Neural progenitor cell (in vitro differentiated cells): ENCODE measurements around the gene AKAP8. TPM values are rescaled to one million over a fixed set of nuclear protein-coding genes. Genes with fewer than 3 reads are reported as not detected.
A peak's percentile ranks its signal among the peaks of the same experiment; 100 is the strongest.
"Not testable (repeated sequence)": the region's sequence is repeated elsewhere in the genome, so short reads cannot be mapped to it uniquely, and the experiment has no call there.

Experiments
- DNase-seq: peaks from one replicate; pipeline ENCODE4 v3.0.0-alpha.2; 2016; ENCODE audit warnings: low spot score
- H2AFZ ChIP-seq: fragments of 200-600 bp; sonication (generic); replicated peaks from 2 replicates; pipeline ENCODE4 v1.6.1; 2016; ENCODE audit warnings: antibody characterized with exemption
- H3F3A ChIP-seq: fragments of 200-600 bp; sonication (generic); 2 replicates; pipeline ENCODE4 v1.6.1; 2016; ENCODE audit warnings: antibody characterized with exemption, low read depth
- H3K27ac ChIP-seq: fragments of 200-600 bp; sonication (generic); 2 replicates; pipeline ENCODE4 v1.5.1; 2016; ENCODE audit warnings: mild to moderate bottlenecking
- H3K27me3 ChIP-seq: fragments of 200-600 bp; sonication (generic); 2 replicates; pipeline ENCODE4 v1.6.1; 2016; ENCODE audit warnings: mild to moderate bottlenecking, moderate library complexity
- H3K36me3 ChIP-seq: fragments of 200-600 bp; sonication (generic); 2 replicates; pipeline ENCODE4 v1.5.1; 2016
- H3K4me1 ChIP-seq: fragments of 200-600 bp; sonication (generic); 2 replicates; pipeline ENCODE4 v1.6.1; 2016; ENCODE audit warnings: mixed run types
- H3K4me2 ChIP-seq: fragments of 200-600 bp; sonication (generic); 2 replicates; pipeline ENCODE4 v1.6.1; 2016
- H3K4me3 ChIP-seq: fragments of 200-600 bp; sonication (generic); 2 replicates; pipeline ENCODE4 v1.5.1; 2016
- H3K79me2 ChIP-seq: fragments of 200-600 bp; sonication (generic); 2 replicates; pipeline ENCODE4 v1.6.1; 2016; ENCODE audit warnings: low read depth
- H3K9ac ChIP-seq: fragments of 200-600 bp; sonication (generic); 2 replicates; pipeline ENCODE4 v1.6.1; 2016
- H3K9me3 ChIP-seq: fragments of 200-600 bp; sonication (generic); 2 replicates; pipeline ENCODE4 v1.5.1; 2016; ENCODE audit warnings: low read depth
- H4K20me1 ChIP-seq: fragments of 200-600 bp; sonication (generic); 2 replicates; pipeline ENCODE4 v1.6.1; 2016; ENCODE audit warnings: low read depth
- H3K27ac Mint-ChIP-seq: 3 replicates; pipeline ENCODE4 v1.8.0; 2021; ENCODE audit warnings: mixed read lengths
- H3K27me3 Mint-ChIP-seq: 2 replicates; pipeline ENCODE4 v1.8.0; 2022; ENCODE audit warnings: low read depth, mild to moderate bottlenecking, inconsistent platforms, moderate library complexity, mixed read lengths; ENCODE audit not compliant: insufficient read depth
- H3K36me3 Mint-ChIP-seq: 3 replicates; pipeline ENCODE4 v1.8.0; 2021; ENCODE audit warnings: mixed read lengths
- H3K4me1 Mint-ChIP-seq: 3 replicates; pipeline ENCODE4 v1.8.0; 2021; ENCODE audit warnings: mixed read lengths
- H3K4me3 Mint-ChIP-seq: 3 replicates; pipeline ENCODE4 v1.8.0; 2021; ENCODE audit warnings: mild to moderate bottlenecking, moderate library complexity, mixed read lengths
- H3K9me3 Mint-ChIP-seq: 3 replicates; pipeline ENCODE4 v1.8.0; 2020; ENCODE audit warnings: mixed read lengths
- EZH2 ChIP-seq: fragments of 200-600 bp; sonication (generic); IDR thresholded peaks from 2 replicates; pipeline ENCODE4 v1.6.1; 2017; ENCODE audit warnings: antibody characterized with exemption, mild to moderate bottlenecking, moderate library complexity
- EZH2phosphoT487 ChIP-seq: fragments of 200-600 bp; sonication (generic); IDR thresholded peaks from 2 replicates; pipeline ENCODE4 v1.6.1; 2017; ENCODE audit warnings: antibody characterized with exemption
- total RNA-seq: library from RNA; depleted of rRNA; stranded (reverse); fragments of >200 nt; gene quantifications from 2 replicates; pipeline ENCODE4 v1.2.3, GENCODE V29; 2015; ENCODE audit warnings: low replicate concordance
- TF ChIP-seq, protein P1 (sequence below): fragments of 200-600 bp; sonication (generic); IDR thresholded peaks from 2 replicates; pipeline ENCODE4 v1.5.1; 2017; ENCODE audit warnings: antibody characterized with exemption, mild to moderate bottlenecking

Gene AKAP8
- total RNA-seq, 1 donor from 2014 or later = 20.1 TPM

DNA sequence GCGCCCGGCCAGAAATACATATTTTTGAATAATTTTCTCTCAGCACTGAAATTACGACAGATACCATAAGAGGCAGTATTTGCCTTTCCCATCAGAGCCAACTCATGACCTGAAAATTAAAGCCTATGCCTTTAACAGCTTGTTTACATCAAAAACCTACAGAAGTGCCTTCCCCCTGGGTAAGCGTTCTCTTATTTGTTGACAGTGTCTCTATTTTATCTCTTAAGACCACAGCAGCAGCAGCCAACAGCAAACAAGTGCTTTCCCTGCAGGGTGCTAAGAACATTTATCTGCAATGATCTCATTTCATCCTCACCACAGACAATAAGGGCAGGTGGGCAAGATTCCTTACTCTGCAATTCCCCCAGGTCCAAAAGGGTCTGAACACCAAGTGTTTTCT, 33.2 kb upstream of the AKAP8 start:
- Histone ChIP-seq H4K20me1 (peaks cover 95% of the 10 kb centered on the region), H3K4me3 (no peak overlapping the region), H3K4me2 (peak overlapping the region; percentile 49), H3F3A (peaks cover 8% of the 10 kb centered on the region), H2AFZ (no peak overlapping the region), H3K27me3 (no peaks in the 10 kb centered on the region), H3K79me2 (peaks cover 100% of the 10 kb centered on the region), H3K9ac (no peak overlapping the region), H3K9me3 (no peaks in the 10 kb centered on the region), H3K27ac (peak overlapping the region; percentile 72), H3K36me3 (no peaks in the 10 kb centered on the region), H3K4me1 (peaks cover 23% of the 10 kb centered on the region)
- H3K36me3 Mint-ChIP-seq = peaks cover 27% of the 10 kb centered on the region
- DNase-seq = no peak
- H3K9me3 Mint-ChIP-seq = no peaks in the 10 kb centered on the region
- H3K4me1 Mint-ChIP-seq = peaks cover 28% of the 10 kb centered on the region
- no peaks in the 10 kb centered on the region for H3K27me3 Mint-ChIP-seq
- H3K4me3 Mint-ChIP-seq = no peak overlapping the region
- TF ChIP-seq EZH2 (no peak), EZH2phosphoT487 (no peak)
- TF ChIP-seq, protein P1, sequence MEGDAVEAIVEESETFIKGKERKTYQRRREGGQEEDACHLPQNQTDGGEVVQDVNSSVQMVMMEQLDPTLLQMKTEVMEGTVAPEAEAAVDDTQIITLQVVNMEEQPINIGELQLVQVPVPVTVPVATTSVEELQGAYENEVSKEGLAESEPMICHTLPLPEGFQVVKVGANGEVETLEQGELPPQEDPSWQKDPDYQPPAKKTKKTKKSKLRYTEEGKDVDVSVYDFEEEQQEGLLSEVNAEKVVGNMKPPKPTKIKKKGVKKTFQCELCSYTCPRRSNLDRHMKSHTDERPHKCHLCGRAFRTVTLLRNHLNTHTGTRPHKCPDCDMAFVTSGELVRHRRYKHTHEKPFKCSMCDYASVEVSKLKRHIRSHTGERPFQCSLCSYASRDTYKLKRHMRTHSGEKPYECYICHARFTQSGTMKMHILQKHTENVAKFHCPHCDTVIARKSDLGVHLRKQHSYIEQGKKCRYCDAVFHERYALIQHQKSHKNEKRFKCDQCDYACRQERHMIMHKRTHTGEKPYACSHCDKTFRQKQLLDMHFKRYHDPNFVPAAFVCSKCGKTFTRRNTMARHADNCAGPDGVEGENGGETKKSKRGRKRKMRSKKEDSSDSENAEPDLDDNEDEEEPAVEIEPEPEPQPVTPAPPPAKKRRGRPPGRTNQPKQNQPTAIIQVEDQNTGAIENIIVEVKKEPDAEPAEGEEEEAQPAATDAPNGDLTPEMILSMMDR = no peak
- peak overlapping the region; percentile 51 for H3K27ac Mint-ChIP-seq

DNA sequence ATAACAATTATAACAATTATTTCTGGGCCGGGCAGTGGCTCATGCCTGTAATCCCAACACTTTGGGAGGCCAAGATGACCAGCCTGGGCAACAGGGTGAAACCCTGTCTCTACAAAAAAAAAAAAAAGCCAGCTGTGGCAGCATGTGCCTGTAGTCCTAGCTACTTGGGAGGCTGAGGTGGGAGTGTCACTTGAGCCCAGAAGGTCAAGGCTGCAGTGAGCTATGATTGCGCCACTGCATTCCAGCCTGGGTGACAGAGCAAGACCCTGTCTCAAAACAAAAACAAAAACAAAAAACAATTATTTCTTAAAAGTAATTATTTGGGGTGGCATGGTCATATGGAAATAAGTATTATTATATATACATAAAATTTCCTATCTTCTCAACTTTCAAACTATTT, 31.8 kb upstream of the AKAP8 start:
- H3K9me3 ChIP-seq, H3K4me3 Mint-ChIP-seq, H3K27me3 ChIP-seq, H3K27me3 Mint-ChIP-seq, H3F3A ChIP-seq, H3K4me3 ChIP-seq, H2AFZ ChIP-seq, H3K36me3 ChIP-seq, H3K27ac Mint-ChIP-seq, H3K9ac ChIP-seq, H3K9me3 Mint-ChIP-seq, DNase-seq, H3K27ac ChIP-seq, H3K4me2 ChIP-seq: not testable (repeated sequence)
- H3K36me3 Mint-ChIP-seq = peaks cover 23% of the 10 kb centered on the region
- H3K4me1 ChIP-seq = peaks cover 13% of the 10 kb centered on the region
- peaks cover 100% of the 10 kb centered on the region for H3K79me2 ChIP-seq
- H4K20me1 ChIP-seq = peaks cover 95% of the 10 kb centered on the region
- peaks cover 16% of the 10 kb centered on the region for H3K4me1 Mint-ChIP-seq

DNA sequence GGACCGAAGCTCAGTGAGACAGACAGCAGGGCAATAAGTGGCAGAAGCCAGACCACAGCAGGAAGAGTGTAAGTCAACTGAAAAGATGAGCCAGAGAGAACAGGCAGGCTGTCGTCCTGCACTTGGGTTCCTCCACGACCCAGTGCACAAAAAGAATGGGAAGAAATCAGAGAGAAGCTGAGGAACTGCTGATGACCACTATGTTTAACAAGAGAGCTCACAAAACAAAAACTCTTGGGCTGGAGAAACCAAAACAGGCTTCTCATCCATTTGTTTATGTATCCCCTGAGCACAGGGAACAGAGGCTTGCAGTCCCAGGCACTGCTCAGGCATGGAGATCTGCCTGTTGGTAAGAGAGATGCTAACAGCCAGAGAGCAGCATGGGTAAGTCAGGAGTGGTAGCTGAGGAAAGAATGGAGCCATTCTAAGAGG, 25.2 kb upstream of the AKAP8 start:
- Histone ChIP-seq H3K4me1 (peaks cover 10% of the 10 kb centered on the region), H3K9me3 (no peaks in the 10 kb centered on the region), H3K4me3 (no peak overlapping the region), H3K36me3 (peaks cover 7% of the 10 kb centered on the region), H4K20me1 (peaks cover 96% of the 10 kb centered on the region), H3K27me3 (no peaks in the 10 kb centered on the region), H3K79me2 (peaks cover 94% of the 10 kb centered on the region), H3F3A (no peaks in the 10 kb centered on the region), H3K27ac (peak overlapping the region; percentile 49), H3K9ac (peak overlapping the region; percentile 27), H3K4me2 (peak overlapping the region; percentile 18), H2AFZ (no peak overlapping the region)
- TF ChIP-seq EZH2phosphoT487 = no peak
- TF ChIP-seq, protein P1 = no peak
- no peak for TF ChIP-seq EZH2
- peaks cover 14% of the 10 kb centered on the region for H3K4me1 Mint-ChIP-seq
- no peaks in the 10 kb centered on the region for H3K9me3 Mint-ChIP-seq
- H3K4me3 Mint-ChIP-seq = peak overlapping the region; percentile 37
- peaks cover 2% of the 10 kb centered on the region for H3K27me3 Mint-ChIP-seq
- no peak for DNase-seq
- peak overlapping the region; percentile 77 for H3K27ac Mint-ChIP-seq
- peaks cover 19% of the 10 kb centered on the region for H3K36me3 Mint-ChIP-seq

DNA sequence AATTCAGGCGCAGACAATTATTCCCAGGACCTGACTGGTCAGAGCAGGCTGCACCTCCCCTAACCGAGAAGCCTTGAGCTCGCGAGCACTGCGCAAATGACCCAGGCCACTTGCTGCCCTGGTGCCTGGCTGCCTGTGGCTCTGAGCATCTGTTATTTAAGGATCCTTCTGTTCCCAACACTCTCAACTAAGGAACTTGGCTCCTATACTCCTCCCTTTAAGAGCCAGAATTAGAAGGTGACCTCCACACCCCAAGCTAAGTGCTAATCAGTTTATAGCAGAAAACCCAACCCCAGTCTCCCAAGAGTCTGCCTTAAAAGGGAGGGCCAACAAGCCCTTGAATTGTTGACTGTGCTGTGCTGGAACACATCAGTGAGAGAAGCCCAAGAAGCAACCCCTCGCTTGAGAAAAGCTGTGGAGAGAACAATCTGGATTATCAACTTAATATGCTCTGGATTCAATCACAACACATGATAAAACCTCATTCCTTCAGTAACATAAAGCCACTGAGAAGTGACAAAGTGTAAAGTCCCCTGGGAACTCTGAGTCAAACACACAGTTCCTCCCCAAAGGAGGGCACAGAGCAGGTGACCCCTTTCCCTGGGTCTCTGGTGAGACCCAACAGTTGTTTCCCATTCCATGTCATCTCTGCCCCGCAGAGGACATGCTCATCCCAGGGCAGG, 24.7 kb upstream of the AKAP8 start:
- H3K4me3 ChIP-seq = no peak overlapping the region
- H3K4me3 Mint-ChIP-seq = no peak overlapping the region
- no peak overlapping the region for H3K27ac ChIP-seq
- no peak for DNase-seq
- peaks cover 14% of the 10 kb centered on the region for H3K4me1 Mint-ChIP-seq
- no peak overlapping the region for H2AFZ ChIP-seq
- TF ChIP-seq EZH2phosphoT487 (no peak), EZH2 (no peak)
- TF ChIP-seq, protein P1 = no peak
- H3K36me3 Mint-ChIP-seq = peaks cover 14% of the 10 kb centered on the region
- no peaks in the 10 kb centered on the region for H3F3A ChIP-seq
- H3K27ac Mint-ChIP-seq = peak overlapping the region; percentile 55
- peaks cover 89% of the 10 kb centered on the region for H3K79me2 ChIP-seq
- H3K4me1 ChIP-seq = peaks cover 10% of the 10 kb centered on the region
- no peak overlapping the region for H3K4me2 ChIP-seq
- H3K36me3 ChIP-seq = peaks cover 7% of the 10 kb centered on the region
- no peaks in the 10 kb centered on the region for H3K9me3 ChIP-seq
- H4K20me1 ChIP-seq = peaks cover 94% of the 10 kb centered on the region
- no peaks in the 10 kb centered on the region for H3K27me3 ChIP-seq
- no peaks in the 10 kb centered on the region for H3K9me3 Mint-ChIP-seq
- peaks cover 2% of the 10 kb centered on the region for H3K27me3 Mint-ChIP-seq
- peak overlapping the region; percentile 27 for H3K9ac ChIP-seq
